GM23248 (cell line): ENCODE data around the gene INSRR. TPM values are rescaled to one million over a fixed set of nuclear protein-coding genes. Genes with fewer than 3 reads are reported as not detected.

ENCODE experiments used
- DNase-seq: peaks from one replicate; pipeline ENCODE4 v3.0.0-alpha.2; 2015
- H2AFZ ChIP-seq: fragments of 200-600 bp; sonication (generic); 2 replicates; pipeline ENCODE4 v1.6.1; 2016; ENCODE audit warnings: antibody characterized with exemption
- H3F3A ChIP-seq: fragments of 200-600 bp; sonication (generic); 2 replicates; pipeline ENCODE4 v1.6.1; 2016; ENCODE audit warnings: mild to moderate bottlenecking, antibody characterized with exemption, mixed run types; ENCODE audit not compliant: insufficient read depth
- H3K27ac ChIP-seq: fragments of 200-600 bp; sonication (generic); 2 replicates; pipeline ENCODE4 v1.5.1; 2016; ENCODE audit warnings: mild to moderate bottlenecking
- H3K27me3 ChIP-seq: fragments of 200-600 bp; sonication (generic); replicated peaks from 2 replicates; pipeline ENCODE4 v1.6.1; 2016; ENCODE audit warnings: mild to moderate bottlenecking; ENCODE audit not compliant: insufficient read depth
- H3K36me3 ChIP-seq: fragments of 200-600 bp; sonication (generic); 2 replicates; pipeline ENCODE4 v1.6.1; 2016; ENCODE audit warnings: low read depth, mild to moderate bottlenecking
- H3K4me1 ChIP-seq: fragments of 200-600 bp; sonication (generic); 2 replicates; pipeline ENCODE4 v1.6.1; 2016; ENCODE audit warnings: mild to moderate bottlenecking; ENCODE audit not compliant: insufficient read depth
- H3K4me2 ChIP-seq: fragments of 200-600 bp; sonication (generic); one replicate; pipeline ENCODE4 v1.6.1; 2016; ENCODE audit warnings: mild to moderate bottlenecking; ENCODE audit not compliant: unreplicated experiment
- H3K4me3 ChIP-seq: fragments of 200-600 bp; sonication (generic); 2 replicates; pipeline ENCODE4 v1.5.1; 2016; ENCODE audit warnings: mild to moderate bottlenecking
- H3K79me2 ChIP-seq: fragments of 200-600 bp; sonication (generic); 2 replicates; pipeline ENCODE4 v1.6.1; 2016; ENCODE audit warnings: mild to moderate bottlenecking; ENCODE audit not compliant: insufficient read depth
- H3K9ac ChIP-seq: fragments of 200-600 bp; sonication (generic); 2 replicates; pipeline ENCODE4 v1.6.1; 2016; ENCODE audit warnings: mild to moderate bottlenecking
- H3K9me2 ChIP-seq: fragments of 200-600 bp; sonication (generic); 2 replicates; pipeline ENCODE4 v1.6.1; 2016; ENCODE audit warnings: mixed run types, mild to moderate bottlenecking, moderate library complexity; ENCODE audit not compliant: insufficient read depth
- H3K9me3 ChIP-seq: fragments of 200-600 bp; sonication (generic); one replicate; pipeline ENCODE4 v1.6.1; 2017; ENCODE audit warnings: low read depth
- H4K20me1 ChIP-seq: fragments of 200-600 bp; sonication (generic); 2 replicates; pipeline ENCODE4 v1.6.0; 2016; ENCODE audit not compliant: insufficient read depth
- EZH2 ChIP-seq: fragments of 200-600 bp; sonication (generic); IDR thresholded peaks from 2 replicates; pipeline ENCODE4 v1.6.1; 2018; ENCODE audit warnings: antibody characterized with exemption, mild to moderate bottlenecking; ENCODE audit not compliant: insufficient read depth, poor library complexity, severe bottlenecking
- EZH2phosphoT487 ChIP-seq: fragments of 200-600 bp; sonication (generic); IDR thresholded peaks from 2 replicates; pipeline ENCODE4 v1.6.1; 2018; ENCODE audit warnings: antibody characterized with exemption, moderate library complexity, mild to moderate bottlenecking, low read depth; ENCODE audit not compliant: insufficient read depth
- WGBS, 2 experiments: methylation state at CpG; one replicate each; pipeline ENCODE4 v1.1.6; 2015 to 2017; ENCODE audit warnings: low lambda C conversion rate in 2 of 2, low coverage in 1 of 2; ENCODE audit errors: missing lambda C conversion rate in 2 of 2; 5-methylcytosine and 5-hydroxymethylcytosine counted together
- in situ Hi-C: fragments of 300-500 bp; cut with MboI; formaldehyde crosslinking; loops from 2 replicates; pipeline ENCODE4 v1.15.0; 2020
- polyA plus RNA-seq: library from polyadenylated mRNA; unstranded; fragments of >200 nt; fragmentation: Nextera tagmentation; extraction: Ambion mirVana; gene quantifications from 2 replicates; pipeline ENCODE4 v1.2.1, GENCODE V29; 2016
- total RNA-seq: library from RNA; depleted of rRNA; stranded (reverse); fragments of >200 nt; shearing (Covaris generic); gene quantifications from 2 replicates; pipeline ENCODE4 v1.2.3, GENCODE V29; 2014

Gene INSRR
- total and polyA plus RNA-seq, 2 experiments from 2014 or later: 0.09 TPM; not detected in 1

GRCh38 chr1:156852418-156852874 is 6.5 kb downstream of the INSRR start:
- in situ Hi-C loops: no loop called here
- H3F3A ChIP-seq: no peaks in the 10 kb centered on the region
- no peaks in the 10 kb centered on the region for H4K20me1 ChIP-seq

GRCh38 chr1:156851779-156852417 is 7.0 kb downstream of the INSRR start:
- Histone ChIP-seq H3K9me2 (no peaks in the 10 kb centered on the region), H4K20me1 (no peaks in the 10 kb centered on the region), H3K27ac (no peak overlapping the region), H3K9ac (no peak overlapping the region), H2AFZ (no peak overlapping the region), H3K4me2 (no peak overlapping the region), H3K4me3 (no peak overlapping the region), H3K4me1 (no peaks in the 10 kb centered on the region), H3K9me3 (no peaks in the 10 kb centered on the region), H3K27me3 (peaks cover 18% of the 10 kb centered on the region), H3K79me2 (no peaks in the 10 kb centered on the region), H3K36me3 (no peaks in the 10 kb centered on the region), H3F3A (no peaks in the 10 kb centered on the region)
- DNase-seq: no peak
- WGBS, 2 experiments: 69 to 72% methylated on average over 17 of the region's 17 CpGs
- no peak for TF ChIP-seq EZH2
- no peak for TF ChIP-seq EZH2phosphoT487
- in situ Hi-C loops: no loop called here

More at GRCh38 chr1:156852418-156852874, 6.5 kb downstream of the INSRR start:
- Histone ChIP-seq H3K4me1 (no peaks in the 10 kb centered on the region), H2AFZ (no peak overlapping the region), H3K9me3 (no peaks in the 10 kb centered on the region), H3K27ac (no peak overlapping the region), H3K27me3 (peaks cover 13% of the 10 kb centered on the region), H3K4me2 (no peak overlapping the region), H3K36me3 (no peaks in the 10 kb centered on the region), H3K9ac (no peak overlapping the region), H3K79me2 (no peaks in the 10 kb centered on the region), H3K4me3 (no peak overlapping the region), H3K9me2 (no peaks in the 10 kb centered on the region)
- WGBS, 2 experiments: 49 to 54% methylated on average over 8 to 9 of the region's 9 CpGs
- TF ChIP-seq EZH2 (no peak), EZH2phosphoT487 (no peak)
- DNase-seq: peak; percentile 25

- no peaks in the 10 kb centered on the region for H4K20me1 ChIP-seq
- 29 to 30% methylated on average over 21 to 23 of the region's 23 CpGs for WGBS, 2 experiments
- in situ Hi-C loops: no loop called here
- H3K9me3 ChIP-seq: no peaks in the 10 kb centered on the region
- no peaks in the 10 kb centered on the region for H3F3A ChIP-seq
- H3K4me1 ChIP-seq: no peaks in the 10 kb centered on the region
- H3K79me2 ChIP-seq: no peaks in the 10 kb centered on the region
- H3K9ac ChIP-seq: no peak overlapping the region
- DNase-seq: no peak
- H3K9me2 ChIP-seq: no peaks in the 10 kb centered on the region
- no peak overlapping the region for H3K4me2 ChIP-seq
- TF ChIP-seq EZH2phosphoT487: no peak
- no peak for TF ChIP-seq EZH2
- H3K27ac ChIP-seq: no peak overlapping the region
- peaks cover 41% of the 10 kb centered on the region for H3K27me3 ChIP-seq
- no peak overlapping the region for H2AFZ ChIP-seq
- no peaks in the 10 kb centered on the region for H3K36me3 ChIP-seq
- H3K4me3 ChIP-seq: no peak overlapping the region
These were observed 9.8 kb downstream of the INSRR start for GRCh38 chr1:156849151-156849496.

- in situ Hi-C loops: no loop called here
- H3K79me2 ChIP-seq: no peaks in the 10 kb centered on the region
- no peak overlapping the region for H3K9ac ChIP-seq
- no peaks in the 10 kb centered on the region for H3K36me3 ChIP-seq
- no peaks in the 10 kb centered on the region for H3K9me3 ChIP-seq
- no peak overlapping the region for H3K4me2 ChIP-seq
- TF ChIP-seq EZH2phosphoT487 (no peak), EZH2 (no peak)
- WGBS, 2 experiments: 11 to 14% methylated on average over 34 to 36 of the region's 36 CpGs
- no peak overlapping the region for H3K27ac ChIP-seq
- H3K4me1 ChIP-seq: no peaks in the 10 kb centered on the region
- H2AFZ ChIP-seq: no peak overlapping the region
- peak; percentile 45 for DNase-seq
- no peaks in the 10 kb centered on the region for H3K9me2 ChIP-seq
- no peak overlapping the region for H3K4me3 ChIP-seq
- no peaks in the 10 kb centered on the region for H3F3A ChIP-seq
- peaks cover 46% of the 10 kb centered on the region for H3K27me3 ChIP-seq
- no peaks in the 10 kb centered on the region for H4K20me1 ChIP-seq
These were observed 10.3 kb downstream of the INSRR start for GRCh38 chr1:156848461-156849150.
